HG03432 (cell line): ENCODE measurements around the gene ZNF529.

Source experiments
- ATAC-seq: cut with Tn5 transposase; IDR thresholded peaks from one replicate; pipeline ENCODE4 v1.9.1; 2021; ENCODE audit warnings: mild to moderate bottlenecking, moderate library complexity; ENCODE audit not compliant: unreplicated experiment

Gene ZNF529

GRCh38 chr19:36514012-36514612 lies 59.0 kb downstream of the ZNF529 start:
- ATAC-seq: no peak

GRCh38 chr19:36508325-36508724 lies 64.8 kb downstream of the ZNF529 start:
- ATAC-seq: no peak

- ATAC-seq: no peak
Measured at GRCh38 chr19:36501973-36502372, 71.1 kb downstream of the ZNF529 start.

- ATAC-seq: no peak
Measured at GRCh38 chr19:36497001-36497400, 76.1 kb downstream of the ZNF529 start.
